ENCODE results near the gene GOLGA6L1. TPM values are rescaled to one million over a fixed set of nuclear protein-coding genes. Genes with fewer than 3 reads are reported as not detected.

GOLGA6L1 gene
- not detected in 2 replicates for total RNA-seq

DNA sequence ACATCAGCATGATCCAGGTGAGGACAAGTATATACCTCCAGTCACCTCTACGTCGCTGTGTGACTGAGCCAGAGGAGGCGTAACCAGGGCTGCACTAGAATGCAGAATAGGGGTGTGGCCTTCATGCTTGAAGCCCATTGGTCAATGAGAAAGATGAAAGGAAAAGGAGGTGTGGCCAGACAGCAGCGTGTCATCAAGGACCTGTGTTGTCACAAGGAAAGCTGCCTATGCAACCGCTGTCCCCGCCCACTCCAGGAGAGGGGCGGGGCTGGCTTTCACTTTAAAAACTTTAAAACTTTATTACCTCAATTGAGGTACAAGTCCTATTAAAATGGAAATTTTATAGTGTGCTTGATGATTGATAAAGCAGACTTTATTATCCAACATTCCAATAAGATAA is at the start of gene GOLGA6L1:
GOLGA6L1 (minus strand) TSS at position 101 of the 400 bp plus-strand sequence; CDS start at position 10, 91 bp downstream.

Other genes starting within 250 kb of the GOLGA6L1 start
- 55.0 and 84.1 TPM in 2 replicates for gene CYFIP1, start 156.5 kb downstream of the GOLGA6L1 start, total RNA-seq
- 18.2 and 19.8 TPM in 2 replicates for gene TUBGCP5, start 97.3 kb downstream of the GOLGA6L1 start, total RNA-seq
- gene GOLGA6L26, start 197.4 kb upstream of the GOLGA6L1 start, total RNA-seq: not detected in 2 replicates
- under 0.01 and 0.15 TPM in 2 replicates for gene GOLGA8S, start 217.9 kb upstream of the GOLGA6L1 start, total RNA-seq

Data from epithelial cell of umbilical artery (primary cell).